ENCODE results near the gene LHFPL2.

The LHFPL2 gene

GRCh38 chr5:78563621-78564020, 85.0 kb downstream of the LHFPL2 start:
- DNase-seq, result no peak

GRCh38 chr5:78562714-78563330, 85.8 kb downstream of the LHFPL2 start:
- DNase-seq, result no peak

- DNase-seq, result no peak
Measured at GRCh38 chr5:78562001-78562400, 86.6 kb downstream of the LHFPL2 start.

GRCh38 chr5:78561261-78561660, 87.3 kb downstream of the LHFPL2 start:
- no peak for DNase-seq

- no peak for DNase-seq
Measured at GRCh38 chr5:78560000-78560855, 88.3 kb downstream of the LHFPL2 start.

- no peak for DNase-seq
Measured at GRCh38 chr5:78557601-78558000, 91.0 kb downstream of the LHFPL2 start.

- DNase-seq, result no peak
Measured at GRCh38 chr5:78555870-78556269, 92.7 kb downstream of the LHFPL2 start.

GRCh38 chr5:78554670-78555069, 93.9 kb downstream of the LHFPL2 start:
- no peak for DNase-seq

GRCh38 chr5:78553580-78554353, 94.8 kb downstream of the LHFPL2 start:
- DNase-seq, result no peak

- no peak for DNase-seq
Measured at GRCh38 chr5:78552729-78553342, 95.7 kb downstream of the LHFPL2 start.

GRCh38 chr5:78550891-78551290, 97.7 kb downstream of the LHFPL2 start:
- DNase-seq, result no peak

- no peak for DNase-seq
Measured at GRCh38 chr5:78549043-78549442, 99.5 kb downstream of the LHFPL2 start.

GRCh38 chr5:78547731-78548615, 100.6 kb downstream of the LHFPL2 start:
- DNase-seq, result peak; percentile 72

- peak; percentile 46 for DNase-seq
Measured at GRCh38 chr5:78547183-78547582, 101.4 kb downstream of the LHFPL2 start.

GRCh38 chr5:78546276-78546996, 102.1 kb downstream of the LHFPL2 start:
- no peak for DNase-seq

GRCh38 chr5:78545406-78545805, 103.2 kb downstream of the LHFPL2 start:
- no peak for DNase-seq

GRCh38 chr5:78544561-78545201, 103.9 kb downstream of the LHFPL2 start:
- DNase-seq, result no peak

- DNase-seq, result no peak
Measured at GRCh38 chr5:78543916-78544315, 104.7 kb downstream of the LHFPL2 start.

GRCh38 chr5:78543292-78543691, 105.3 kb downstream of the LHFPL2 start:
- no peak for DNase-seq

- no peak for DNase-seq
Measured at GRCh38 chr5:78542321-78542840, 106.2 kb downstream of the LHFPL2 start.
